Vagina (tissue), 2 donors: ENCODE data around the gene C9orf40.

Experiments used
- CTCF ChIP-seq, 3 experiments: fragments of 450-650 bp in 2 of 3; fragments of 200-600 bp in 1 of 3; sonication (generic) in 1 of 3; IDR thresholded peaks; one replicate each; pipeline ENCODE4 v1.5.1; 2017 to 2019; ENCODE audit warnings: antibody characterized with exemption in 3 of 3, mild to moderate bottlenecking in 2 of 3, moderate library complexity in 2 of 3
- POLR2AphosphoS5 ChIP-seq, 2 donors: sonication (generic); formaldehyde crosslinking; IDR thresholded peaks; one replicate each; pipeline ENCODE4 v1.9.0; 2017; ENCODE audit warnings: antibody characterized with exemption in 2 of 2, mild to moderate bottlenecking in 2 of 2, low read depth in 1 of 2; ENCODE audit not compliant: insufficient read depth in 1 of 2

- TF ChIP-seq CTCF (IDR thresholded peaks at IDR 0.05), result no peak
- TF ChIP-seq POLR2AphosphoS5 (IDR thresholded peaks at IDR 0.05; ENCODE audit: insufficient read depth in 1 of 2, low read depth in 1 of 2), result no peak
Measured at GRCh38 chr9:74901001-74901400, 51.7 kb downstream of the C9orf40 start.
